A549 (cell line): ENCODE measurements around the gene PFN2. TPM values are rescaled to one million over a fixed set of nuclear protein-coding genes. Genes with fewer than 3 reads are reported as not detected.
"Not testable (repeated sequence)": the region's sequence is repeated elsewhere in the genome, so short reads cannot be mapped to it uniquely, and the experiment has no call there.

Experiments used
- ATAC-seq, 2 experiments: fragments of 200-7000 bp in 1 of 2; fragments of >200 bp in 1 of 2; cut with Nextera tagmentation in 1 of 2; cut with Tn5 transposase in 1 of 2; 3 replicates each; pipeline versions ENCODE4 v1.8.0 to v1.9.1; 2018 to 2020; ENCODE audit warnings: mild to moderate bottlenecking in 1 of 2, moderate library complexity in 1 of 2
- CTCF ChIA-PET: fragments of 300-600 bp; sonication (Branson Sonifier 250); formaldehyde crosslinking; extraction: SDS; loops from one replicate; lab custom pipeline; 2021; ENCODE audit warnings: antibody characterized with exemption, inconsistent platforms; lab: Yijun Ruan, JAX
- POLR2A ChIA-PET: fragments of 350-600 bp; formaldehyde crosslinking; extraction: SDS; loops from one replicate; lab custom pipeline; 2021; ENCODE audit warnings: antibody characterized with exemption, inconsistent platforms; lab: Yijun Ruan, JAX
- DNase-seq, 2 experiments: peaks; one replicate each; pipeline versions ENCODE4 v3.0.0 to v3.0.0-alpha.2; 2011 to 2016; ENCODE audit warnings: low read depth in 1 of 2, low spot score in 1 of 2
- FAIRE-seq: peaks from 2 replicates; lab custom pipeline; 2011; peaks lifted over from hg19 to GRCh38; lab: Jason Lieb, UNC
- H3K27ac ChIP-seq, 2 experiments: fragments of >200 bp; sonication (Bioruptor Twin); formaldehyde crosslinking; 3 replicates each; pipeline ENCODE4 v1.5.1; 2016 to 2017
- H3K4me1 ChIP-seq: fragments of >200 bp; sonication (Bioruptor Twin); formaldehyde crosslinking; 3 replicates; pipeline ENCODE4 v1.6.1; 2016
- H3K4me2 ChIP-seq: fragments of >200 bp; sonication (Bioruptor Twin); formaldehyde crosslinking; 3 replicates; pipeline ENCODE4 v1.6.1; 2016
- H3K4me3 ChIP-seq: fragments of >200 bp; sonication (Bioruptor Twin); formaldehyde crosslinking; 3 replicates; pipeline ENCODE4 v1.5.1; 2016
- H3K9me3 ChIP-seq: fragments of >200 bp; sonication (Bioruptor Twin); formaldehyde crosslinking; 3 replicates; pipeline ENCODE4 v1.6.1; 2016
- CBX2 ChIP-seq: fragments of 200-600 bp; sonication (generic); IDR thresholded peaks from 2 replicates; pipeline ENCODE4 v1.6.1; 2016; ENCODE audit warnings: low read depth, mild to moderate bottlenecking, borderline replicate concordance
- EHF ChIP-seq: fragments of 250-450 bp; sonication (Bioruptor Pico); IDR thresholded peaks from 2 replicates; pipeline ENCODE4 v1.5.0; 2020; ENCODE audit warnings: mild to moderate bottlenecking
- EP300 ChIP-seq, 2 experiments: fragments of >200 bp; sonication (Bioruptor Twin); formaldehyde crosslinking; IDR thresholded peaks; 2 replicates in 1 of 2; 3 replicates in 1 of 2; pipeline ENCODE4 v1.6.1; 2016 to 2017
- HDAC2 ChIP-seq: fragments of 200-600 bp; sonication (generic); IDR thresholded peaks from 2 replicates; pipeline ENCODE4 v1.6.1; 2016
- HOXB5 ChIP-seq: fragments of 250-450 bp; sonication (Bioruptor Pico); IDR thresholded peaks from 2 replicates; pipeline ENCODE4 v1.5.0; 2020; ENCODE audit warnings: mild to moderate bottlenecking, moderate library complexity
- JUNB ChIP-seq: fragments of >200 bp; sonication (Bioruptor Twin); formaldehyde crosslinking; IDR thresholded peaks from 2 replicates; pipeline ENCODE4 v1.6.1; 2016
- MAFK ChIP-seq: fragments of 450-650 bp; IDR thresholded peaks from 2 replicates; pipeline ENCODE4 v1.6.1; 2014; ENCODE audit not compliant: partially characterized antibody
- MAZ ChIP-seq: fragments of 150-350 bp; IDR thresholded peaks from 2 replicates; pipeline ENCODE4 v1.6.1; 2014; ENCODE audit warnings: antibody characterized with exemption, low read depth, low read length, borderline replicate concordance
- NPAS2 ChIP-seq: fragments of 250-450 bp; sonication (Bioruptor Pico); IDR thresholded peaks from 2 replicates; pipeline ENCODE4 v1.8.0; 2022; ENCODE audit warnings: mild to moderate bottlenecking, moderate library complexity, borderline replicate concordance
- PHF8 ChIP-seq: fragments of 200-600 bp; sonication (generic); IDR thresholded peaks from 2 replicates; pipeline ENCODE4 v1.6.1; 2016; ENCODE audit warnings: low read depth, mild to moderate bottlenecking, antibody characterized with exemption, moderate library complexity, borderline replicate concordance
- POLR2A ChIP-seq: IDR thresholded peaks from 2 replicates; pipeline ENCODE4 v1.6.1; 2012; ENCODE audit warnings: mild to moderate bottlenecking, low read length
- POLR2AphosphoS2 ChIP-seq: conservative IDR thresholded peaks from 2 replicates; pipeline ENCODE4 v1.6.1; 2012; ENCODE audit warnings: low read length, improper control_type of control experiment, inconsistent platforms
- RCOR1 ChIP-seq: fragments of 150-350 bp; IDR thresholded peaks from 2 replicates; pipeline ENCODE4 v1.6.1; 2014; ENCODE audit warnings: antibody characterized with exemption, low read length, low read depth
- RFX5 ChIP-seq: fragments of 450-650 bp; IDR thresholded peaks from 2 replicates; pipeline ENCODE4 v1.7.1; 2014; ENCODE audit warnings: antibody characterized with exemption, mild to moderate bottlenecking, moderate library complexity
- TFCP2L1 ChIP-seq: fragments of 250-450 bp; sonication (Bioruptor Pico); IDR thresholded peaks from 2 replicates; pipeline ENCODE4 v1.5.0; 2021; ENCODE audit warnings: mild to moderate bottlenecking
- ZC3H11A ChIP-seq: fragments of 450-650 bp; IDR thresholded peaks from 2 replicates; pipeline ENCODE4 v1.6.1; 2014; ENCODE audit warnings: antibody characterized with exemption, mild to moderate bottlenecking
- ZFP36 ChIP-seq: fragments of 450-650 bp; IDR thresholded peaks from 2 replicates; pipeline ENCODE4 v1.6.1; 2014; ENCODE audit warnings: borderline replicate concordance; ENCODE audit not compliant: partially characterized antibody
- WGBS: methylation state at CpG from one replicate; pipeline ENCODE4 v1.1.6; 2017; ENCODE audit errors: missing lambda C conversion rate; 5-methylcytosine and 5-hydroxymethylcytosine counted together
- polyA plus RNA-seq, 4 experiments: library from polyadenylated mRNA; depleted of rRNA in 3 of 4; stranded (reverse); fragments of >200 nt; fragmentation: RNase III in 1 of 4; extraction: RNeasy Plus Mini Kit Qiagen cat#74134 plus additional on column Dnase treatment in 1 of 4; gene quantifications; 2 replicates in 3 of 4; 3 replicates in 1 of 4; pipeline ENCODE4 v1.2.3, GENCODE V29; 2011 to 2017
- TF ChIP-seq, protein P1 (sequence below): fragments of 450-650 bp; IDR thresholded peaks from 2 replicates; pipeline ENCODE4 v1.6.1; 2014; ENCODE audit warnings: antibody characterized with exemption
- TF ChIP-seq, protein P2 (sequence below): IDR thresholded peaks from 2 replicates; pipeline ENCODE4 v1.6.1; 2012

Gene PFN2
- polyA plus RNA-seq, 2 of the 4 experiments (the other 2 are of a cell fraction) = 201 to 539 TPM

DNA sequence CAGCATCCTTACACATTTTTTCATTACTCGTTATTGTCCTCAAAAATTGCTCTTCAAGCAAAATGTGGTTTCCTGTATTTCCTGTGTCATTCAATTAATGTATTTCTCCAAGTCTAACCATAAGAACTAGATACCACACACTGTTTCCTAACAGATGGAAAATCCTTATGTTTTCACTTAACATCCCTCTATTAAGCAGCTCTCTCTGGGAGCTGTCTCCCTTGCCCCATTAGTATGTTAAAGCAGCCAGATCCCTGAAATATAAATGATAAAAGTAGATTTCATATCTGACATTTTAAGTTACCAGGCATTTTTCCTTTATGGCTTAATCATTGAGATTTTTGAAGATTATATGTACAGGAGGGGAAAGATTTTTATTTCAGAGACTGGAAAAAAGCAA, 15.9 kb downstream of the PFN2 start:
- ChIA-PET CTCF (interaction anchor here (1.1 to 1.5 kb wide), 3 partner anchors 10 to 124 kb away, joined by 3 to 4 read pairs (median 3); no protein-coding TSS in a partner anchor), POLR2A (no interaction called here)
- Histone ChIP-seq H3K4me3 (no peak overlapping the region), H3K9me3 (no peaks in the 10 kb centered on the region), H3K4me2 (no peak overlapping the region), H3K27ac (no peak overlapping the region), H3K4me1 (peaks cover 15% of the 10 kb centered on the region)
- no peak for DNase-seq
- no peak for FAIRE-seq
- 89% methylated on average over 1 of the region's 1 CpG for WGBS
- TF ChIP-seq EHF (CRISPR knock-in tag) = no peak
- peak; percentile 9 for TF ChIP-seq MAFK
- no peak for ATAC-seq

DNA sequence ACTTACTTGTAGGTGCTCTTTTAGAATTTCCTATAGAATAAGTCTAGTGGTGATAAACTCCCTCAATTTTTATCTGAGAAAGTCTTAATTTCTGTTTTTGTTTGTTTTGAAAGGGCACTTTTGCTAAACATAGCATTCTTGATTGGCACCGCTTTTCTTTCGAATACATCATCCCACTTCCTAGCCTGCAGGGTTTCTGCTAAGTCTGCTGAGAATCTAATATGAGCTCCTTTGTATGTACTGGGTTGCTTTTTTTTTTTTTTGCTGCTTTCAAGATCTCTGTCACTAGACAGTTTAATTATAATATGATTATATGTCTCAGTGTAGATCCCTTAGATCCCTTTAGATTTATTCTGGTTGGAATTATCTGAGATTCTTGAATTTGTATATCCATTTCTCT, 21.5 kb downstream of the PFN2 start:
- ChIA-PET POLR2A (no interaction called here), CTCF (interaction anchor here (0.6 to 3.1 kb wide), 3 partner anchors 19 to 400 kb away, joined by 3 to 11 read pairs (median 3); no protein-coding TSS in a partner anchor)
- no peak overlapping the region for H3K27ac ChIP-seq
- no peak for TF ChIP-seq TFCP2L1
- no peak for TF ChIP-seq ZFP36
- TF ChIP-seq POLR2AphosphoS2 = no peak
- H3K9me3 ChIP-seq = 0 out of 3 replicates have a peak, but pooled peaks cover 5% of the 10 kb centered on the region
- no peaks in the 10 kb centered on the region for H3K4me1 ChIP-seq
- H3K4me3 ChIP-seq = no peak overlapping the region
- 97% methylated on average over 2 of the region's 2 CpGs for WGBS
- ATAC-seq = no peak
- no peak for FAIRE-seq
- H3K4me2 ChIP-seq = no peak overlapping the region
- DNase-seq = no peak

DNA sequence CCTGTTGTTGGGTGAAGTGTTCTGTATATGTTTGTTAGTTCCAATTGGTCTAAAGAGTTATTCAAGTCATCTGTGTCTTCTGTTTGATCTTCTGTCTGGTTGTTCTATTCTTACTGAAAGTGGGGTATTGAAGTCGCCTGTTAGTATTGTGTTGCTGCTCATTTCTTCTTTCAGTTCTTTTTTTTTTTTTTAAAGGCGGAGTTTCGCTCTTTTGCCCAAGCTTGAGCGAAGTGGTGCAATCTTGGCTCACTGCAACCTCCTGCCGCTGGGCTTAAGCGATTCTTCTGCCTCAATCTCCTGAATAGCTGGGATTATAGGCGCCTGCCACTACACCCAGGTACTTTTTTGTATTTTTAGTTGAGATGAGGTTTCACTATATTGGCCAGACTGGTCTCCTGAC, 23.5 kb downstream of the PFN2 start:
- no peak overlapping the region for H3K4me3 ChIP-seq

GRCh38 chr3:149943966-149944365, 26.7 kb downstream of the PFN2 start:
- CTCF ChIA-PET, H3K4me2 ChIP-seq, H3K4me3 ChIP-seq, H3K27ac ChIP-seq, ATAC-seq, POLR2A ChIA-PET, FAIRE-seq, H3K4me1 ChIP-seq, DNase-seq: not testable (repeated sequence)
- 93% methylated on average over 3 of the region's 3 CpGs for WGBS
- H3K9me3 ChIP-seq = peaks cover 13% of the 10 kb centered on the region; the same call in 1 of the 3 replicates

More for the DNA sequence above, 23.5 kb downstream of the PFN2 start:
- TF ChIP-seq CBX2 (no peak), POLR2A (no peak), JUNB (no peak), RFX5 (no peak), RCOR1 (no peak), HDAC2 (no peak), HOXB5 (no peak), NPAS2 (no peak), ZC3H11A (no peak), MAZ (no peak), PHF8 (no peak), EP300 (IDR thresholded peaks at IDR 0.05) (no peak)
- TF ChIP-seq, protein P1, sequence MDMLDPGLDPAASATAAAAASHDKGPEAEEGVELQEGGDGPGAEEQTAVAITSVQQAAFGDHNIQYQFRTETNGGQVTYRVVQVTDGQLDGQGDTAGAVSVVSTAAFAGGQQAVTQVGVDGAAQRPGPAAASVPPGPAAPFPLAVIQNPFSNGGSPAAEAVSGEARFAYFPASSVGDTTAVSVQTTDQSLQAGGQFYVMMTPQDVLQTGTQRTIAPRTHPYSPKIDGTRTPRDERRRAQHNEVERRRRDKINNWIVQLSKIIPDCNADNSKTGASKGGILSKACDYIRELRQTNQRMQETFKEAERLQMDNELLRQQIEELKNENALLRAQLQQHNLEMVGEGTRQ = no peak
- TF ChIP-seq, protein P2, sequence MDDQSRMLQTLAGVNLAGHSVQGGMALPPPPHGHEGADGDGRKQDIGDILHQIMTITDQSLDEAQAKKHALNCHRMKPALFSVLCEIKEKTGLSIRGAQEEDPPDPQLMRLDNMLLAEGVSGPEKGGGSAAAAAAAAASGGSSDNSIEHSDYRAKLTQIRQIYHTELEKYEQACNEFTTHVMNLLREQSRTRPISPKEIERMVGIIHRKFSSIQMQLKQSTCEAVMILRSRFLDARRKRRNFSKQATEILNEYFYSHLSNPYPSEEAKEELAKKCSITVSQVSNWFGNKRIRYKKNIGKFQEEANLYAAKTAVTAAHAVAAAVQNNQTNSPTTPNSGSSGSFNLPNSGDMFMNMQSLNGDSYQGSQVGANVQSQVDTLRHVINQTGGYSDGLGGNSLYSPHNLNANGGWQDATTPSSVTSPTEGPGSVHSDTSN = no peak
- Histone ChIP-seq H3K27ac (no peak overlapping the region), H3K4me1 (no peaks in the 10 kb centered on the region), H3K4me2 (no peak overlapping the region), H3K9me3 (peaks cover 13% of the 10 kb centered on the region; the same call in 1 of the 3 replicates)
- no peak for ATAC-seq
- WGBS = 96% methylated on average over 7 of the region's 7 CpGs
- no peak for DNase-seq
- POLR2A ChIA-PET = no interaction called here
- FAIRE-seq = no peak
- CTCF ChIA-PET = interaction anchor here (2.1 kb wide), 1 partner anchor 10 kb away, joined by 7 read pairs; no protein-coding TSS in a partner anchor
